PC-9 (cell line): ENCODE results near the gene LPIN3. TPM values are rescaled to one million over a fixed set of nuclear protein-coding genes. Genes with fewer than 3 reads are reported as not detected.

Source experiments
- BruUV-seq: library from RNA; stranded (reverse); fragments of 400-500 nt; replicated peaks from 2 replicates; lab custom pipeline; 2021; lab: Mats Ljungman, UMichigan
- CTCF ChIA-PET: fragments of 300-600 bp; sonication (Branson Sonifier 250); formaldehyde crosslinking; loops from one replicate; lab custom pipeline; 2022; ENCODE audit warnings: antibody characterized with exemption; lab: Charles Lee
- POLR2A ChIA-PET: fragments of 300-600 bp; sonication (Branson Sonifier 250); formaldehyde crosslinking; loops from one replicate; lab custom pipeline; 2022; ENCODE audit warnings: antibody characterized with exemption; ENCODE audit not compliant: unreplicated experiment; lab: Charles Lee
- DNase-seq, 2 experiments: peaks; one replicate each; pipeline versions ENCODE4 v3.0.0 to v3.0.0-alpha.2; 2015 to 2022; ENCODE audit warnings: mixed read lengths in 1 of 2
- H2AFZ ChIP-seq: fragments of 200-600 bp; sonication (generic); 2 replicates; pipeline ENCODE4 v1.8.1; 2017; ENCODE audit warnings: antibody characterized with exemption
- H3F3A ChIP-seq: fragments of 200-600 bp; sonication (generic); 2 replicates; pipeline ENCODE4 v1.8.1; 2017; ENCODE audit warnings: antibody characterized with exemption, mild to moderate bottlenecking, low read depth; ENCODE audit not compliant: insufficient read depth
- H3K27ac ChIP-seq: fragments of 200-600 bp; sonication (generic); 2 replicates; pipeline ENCODE4 v1.6.1; 2016; ENCODE audit warnings: mixed run types
- H3K27me3 ChIP-seq: fragments of 200-600 bp; sonication (generic); 2 replicates; pipeline ENCODE4 v1.6.1; 2016; ENCODE audit warnings: low read depth, mixed run types; ENCODE audit not compliant: insufficient read depth
- H3K36me3 ChIP-seq: fragments of 200-600 bp; sonication (generic); 2 replicates; pipeline ENCODE4 v1.6.1; 2016; ENCODE audit warnings: low read depth, mixed run types
- H3K4me1 ChIP-seq: fragments of 200-600 bp; sonication (generic); replicated peaks from 2 replicates; pipeline ENCODE4 v1.6.1; 2016; ENCODE audit warnings: mixed run types; ENCODE audit not compliant: insufficient read depth
- H3K4me2 ChIP-seq: fragments of 200-600 bp; sonication (generic); 2 replicates; pipeline ENCODE4 v1.6.1; 2017; ENCODE audit warnings: mixed run types
- H3K4me3 ChIP-seq: fragments of 200-600 bp; sonication (generic); 2 replicates; pipeline ENCODE4 v1.6.1; 2016; ENCODE audit warnings: mixed run types
- H3K79me2 ChIP-seq: fragments of 200-600 bp; sonication (generic); 2 replicates; pipeline ENCODE4 v1.6.1; 2017; ENCODE audit warnings: low read depth, mixed run types
- H3K9me2 ChIP-seq: fragments of 200-600 bp; sonication (generic); 2 replicates; pipeline ENCODE4 v1.8.1; 2017; ENCODE audit warnings: mild to moderate bottlenecking; ENCODE audit not compliant: insufficient read depth
- H3K9me3 ChIP-seq: fragments of 200-600 bp; sonication (generic); 2 replicates; pipeline ENCODE4 v1.8.1; 2016; ENCODE audit warnings: low read depth; ENCODE audit not compliant: insufficient read depth
- H4K20me1 ChIP-seq: fragments of 200-600 bp; sonication (generic); 2 replicates; pipeline ENCODE4 v1.8.1; 2017; ENCODE audit not compliant: insufficient read depth
- CTCF ChIP-seq: fragments of 200-600 bp; sonication (generic); conservative IDR thresholded peaks from 2 replicates; pipeline ENCODE4 v1.6.1; 2017; ENCODE audit warnings: mixed run types, antibody characterized with exemption, mild to moderate bottlenecking, moderate library complexity
- EZH2 ChIP-seq: fragments of 200-600 bp; sonication (generic); IDR thresholded peaks from 2 replicates; pipeline ENCODE4 v1.8.0; 2017; ENCODE audit warnings: antibody characterized with exemption, low read depth
- intact Hi-C: fragments of 100-400 bp; cut with micrococcal nuclease; formaldehyde crosslinking; loops from one replicate; pipeline ENCODE4 v1.10.0; 2022; ENCODE audit not compliant: unreplicated experiment
- total RNA-seq: library from RNA; stranded (reverse); gene quantifications from 2 replicates; pipeline ENCODE4 v1.2.3, GENCODE V29; 2021

Gene LPIN3
- total RNA-seq, 1 experiment from 2014 or later: 12.1 TPM

DNA sequence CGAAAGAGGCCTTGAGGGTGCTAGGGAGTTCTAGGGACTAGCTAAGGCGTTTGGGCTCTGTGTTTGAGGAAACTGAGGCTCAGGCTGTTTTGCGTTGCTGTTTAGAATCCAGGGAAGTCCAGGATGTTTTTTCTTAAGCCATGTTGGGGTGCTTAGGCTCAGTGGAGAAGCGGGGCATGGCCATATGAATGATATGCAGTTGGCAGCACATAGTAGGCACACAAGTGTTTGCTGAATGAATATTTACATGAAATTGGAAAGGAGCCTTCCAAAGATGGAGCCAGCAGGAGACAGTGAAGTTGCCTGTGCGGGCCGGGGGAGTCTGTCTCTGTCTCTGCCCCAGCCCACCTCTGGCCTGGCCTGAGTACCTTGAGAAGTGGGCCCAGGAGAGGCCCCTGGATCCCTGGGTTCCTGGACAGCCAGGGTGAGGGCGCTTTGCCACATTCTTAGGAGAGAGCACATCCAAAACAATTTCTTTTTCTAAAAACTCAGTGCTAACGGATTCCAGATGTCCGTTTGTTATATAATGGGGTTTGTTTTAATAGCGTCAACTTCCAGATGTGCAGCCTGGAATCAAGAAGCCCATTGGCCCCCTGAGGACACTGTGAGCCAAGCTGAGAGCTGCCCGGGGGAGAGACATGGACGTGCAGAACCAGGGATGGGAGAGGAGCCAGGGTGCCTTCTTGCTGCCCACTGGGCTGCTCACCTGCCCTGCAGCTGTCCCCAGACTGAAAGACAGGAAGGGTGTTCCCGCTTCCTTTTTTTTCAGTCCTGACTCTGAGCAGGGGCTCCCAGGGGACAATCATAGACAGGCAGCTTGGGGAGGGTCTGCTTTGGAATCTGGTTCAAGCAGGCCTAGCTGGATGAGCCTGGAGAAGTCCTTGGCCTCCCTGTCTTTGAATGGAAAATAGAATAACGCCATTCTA is 46.1 kb downstream of the LPIN3 start:
- CTCF ChIA-PET: interaction anchor here (0.6 kb wide), 1 partner anchor 12 kb away, joined by 5 read pairs; no protein-coding TSS in a partner anchor
- H3K9me2 ChIP-seq: no peaks in the 10 kb centered on the region
- 0 out of 2 replicates have a peak, but pooled peaks cover 13% of the 10 kb centered on the region for H3K27me3 ChIP-seq
- no peaks in the 10 kb centered on the region; the same call in 1 of the 2 replicates for H3K9me3 ChIP-seq
- H3K4me2 ChIP-seq: no peak overlapping the region
- peaks cover 12% of the 10 kb centered on the region for H3K4me1 ChIP-seq
- no peaks in the 10 kb centered on the region for H4K20me1 ChIP-seq
- no peak overlapping the region for H2AFZ ChIP-seq
- no peaks in the 10 kb centered on the region for H3K36me3 ChIP-seq
- no peak for DNase-seq
- no TSS peak for BruUV-seq
- no peak overlapping the region for H3K27ac ChIP-seq
- intact Hi-C loops: no loop called here
- peaks cover 15% of the 10 kb centered on the region for H3F3A ChIP-seq
- H3K79me2 ChIP-seq: no peaks in the 10 kb centered on the region
- no peak overlapping the region for H3K4me3 ChIP-seq
- POLR2A ChIA-PET: no interaction called here
- TF ChIP-seq CTCF: no peak
- no peak for TF ChIP-seq EZH2

- peak in 1 of 2 experiments; percentile 31 for DNase-seq
- no peaks in the 10 kb centered on the region for H3K79me2 ChIP-seq
- TF ChIP-seq EZH2 (no peak), CTCF (no peak)
- no peaks in the 10 kb centered on the region; the same call in 1 of the 2 replicates for H3K9me3 ChIP-seq
- no peak overlapping the region for H2AFZ ChIP-seq
- no peak overlapping the region for H3K4me3 ChIP-seq
- no peaks in the 10 kb centered on the region for H4K20me1 ChIP-seq
- H3K4me2 ChIP-seq: no peak overlapping the region
- H3K27me3 ChIP-seq: 0 out of 2 replicates have a peak, but pooled peaks cover 12% of the 10 kb centered on the region
- no peaks in the 10 kb centered on the region for H3K36me3 ChIP-seq
- intact Hi-C loops: no loop called here
- H3K9me2 ChIP-seq: no peaks in the 10 kb centered on the region
- ChIA-PET CTCF (no interaction called here), POLR2A (no interaction called here)
- no TSS peak for BruUV-seq
- H3K4me1 ChIP-seq: peaks cover 17% of the 10 kb centered on the region
- H3K27ac ChIP-seq: no peak overlapping the region
- H3F3A ChIP-seq: peaks cover 22% of the 10 kb centered on the region
Observed at GRCh38 chr20:41387444-41387851, 46.8 kb downstream of the LPIN3 start.

- no TSS peak for BruUV-seq
- Histone ChIP-seq H3K27ac (peak overlapping the region; percentile 65), H3K4me2 (no peak overlapping the region), H3K79me2 (no peaks in the 10 kb centered on the region), H3F3A (peaks cover 26% of the 10 kb centered on the region), H3K36me3 (no peaks in the 10 kb centered on the region), H4K20me1 (no peaks in the 10 kb centered on the region), H3K9me2 (no peaks in the 10 kb centered on the region), H3K4me3 (no peak overlapping the region), H2AFZ (no peak overlapping the region), H3K9me3 (no peaks in the 10 kb centered on the region; the same call in 1 of the 2 replicates), H3K4me1 (peaks cover 24% of the 10 kb centered on the region), H3K27me3 (no peaks in the 10 kb centered on the region)
- POLR2A ChIA-PET: no interaction called here
- no peak for DNase-seq
- CTCF ChIA-PET: no interaction called here
- TF ChIP-seq CTCF (no peak), EZH2 (no peak)
- intact Hi-C loops: loop anchor here (1.0 to 2.0 kb wide), 2 partner anchors 50 to 75 kb away; partner anchors contain the start of gene LPIN3
Observed at GRCh38 chr20:41390889-41391288, 50.3 kb downstream of the LPIN3 start.
